HEK293 (cell line): ENCODE results near the gene BCL7C.
A peak's percentile ranks its signal among the peaks of the same experiment; 100 is the strongest.

Experiments used
- CTCF ChIA-PET: fragments of 350-600 bp; formaldehyde crosslinking; extraction: SDS; loops from one replicate; lab custom pipeline; 2021; ENCODE audit warnings: antibody characterized with exemption; lab: Yijun Ruan, JAX
- POLR2A ChIA-PET: fragments of 300-600 bp; formaldehyde crosslinking; extraction: SDS; loops from one replicate; lab custom pipeline; 2020; ENCODE audit warnings: antibody characterized with exemption, inconsistent platforms; lab: Yijun Ruan, JAX
- H3K27ac ChIP-seq: fragments of 200-500 bp; sonication (Bioruptor generic); 2 replicates; pipeline ENCODE4 v1.5.1; 2014; ENCODE audit warnings: low read depth, low read length, control low read depth, inconsistent platforms; ENCODE audit errors: extremely low read depth
- H3K36me3 ChIP-seq, 2 experiments: fragments of 200-500 bp in 1 of 2; sonication (Bioruptor generic) in 1 of 2; 1 replicate in 1 of 2; 2 replicates in 1 of 2; pipeline ENCODE4 v1.5.1; 2014 to 2017; ENCODE audit warnings: inconsistent platforms in 2 of 2, low read length in 2 of 2; ENCODE audit not compliant: control insufficient read depth in 2 of 2, insufficient read depth in 1 of 2
- H3K4me1 ChIP-seq: fragments of 200-500 bp; sonication (Bioruptor generic); 2 replicates; pipeline ENCODE4 v1.5.1; 2014; ENCODE audit warnings: mild to moderate bottlenecking, low read length, inconsistent platforms; ENCODE audit not compliant: control insufficient read depth, insufficient read depth
- H3K4me3 ChIP-seq: 2 replicates; pipeline ENCODE4 v1.5.1; 2011; ENCODE audit warnings: low read depth, mild to moderate bottlenecking, control low read depth, low read length, moderate library complexity
- H3K9me3 ChIP-seq: fragments of 200-500 bp; sonication (Bioruptor generic); 2 replicates; pipeline ENCODE4 v1.5.1; 2014; ENCODE audit warnings: low read depth, low read length, inconsistent platforms; ENCODE audit not compliant: control insufficient read depth, insufficient read depth
- REPIN1 ChIP-seq: fragments of 450-650 bp; formaldehyde crosslinking; IDR thresholded peaks from 2 replicates; pipeline ENCODE4 v1.5.1; 2017; ENCODE audit warnings: missing biosample characterization, missing genetic modification characterization, low read depth
- TRIM28 ChIP-seq: IDR thresholded peaks from 2 replicates; pipeline ENCODE4 v1.6.1; 2011; ENCODE audit warnings: low read length, control low read depth, borderline replicate concordance
- ZBTB20 ChIP-seq: fragments of 450-650 bp; formaldehyde crosslinking; IDR thresholded peaks from 2 replicates; pipeline ENCODE4 v1.5.1; 2016; ENCODE audit warnings: missing biosample characterization, missing genetic modification characterization
- ZFP37 ChIP-seq: fragments of 450-650 bp; formaldehyde crosslinking; IDR thresholded peaks from 2 replicates; pipeline ENCODE4 v1.5.1; 2016; ENCODE audit warnings: missing biosample characterization, missing genetic modification characterization
- ZIC2 ChIP-seq: fragments of 450-650 bp; formaldehyde crosslinking; IDR thresholded peaks from 2 replicates; pipeline ENCODE4 v1.5.1; 2016; ENCODE audit warnings: missing biosample characterization, missing genetic modification characterization
- ZNF560 ChIP-seq: fragments of 450-650 bp; formaldehyde crosslinking; IDR thresholded peaks from 2 replicates; pipeline ENCODE4 v1.5.1; 2017; ENCODE audit warnings: missing biosample characterization, missing genetic modification characterization, borderline replicate concordance
- ZNF571 ChIP-seq: fragments of 450-650 bp; formaldehyde crosslinking; IDR thresholded peaks from 2 replicates; pipeline ENCODE4 v1.5.0; 2017; ENCODE audit warnings: missing biosample characterization, missing genetic modification characterization
- ZNF585B ChIP-seq: fragments of 450-650 bp; formaldehyde crosslinking; IDR thresholded peaks from 2 replicates; pipeline ENCODE4 v1.5.1; 2016; ENCODE audit warnings: missing biosample characterization, missing genetic modification characterization
- ZNF596 ChIP-seq: fragments of 450-650 bp; IDR thresholded peaks from 2 replicates; pipeline ENCODE4 v1.5.0; 2018; ENCODE audit warnings: missing biosample characterization, mild to moderate bottlenecking, missing genetic modification characterization, moderate library complexity
- ZNF654 ChIP-seq: fragments of 450-650 bp; formaldehyde crosslinking; IDR thresholded peaks from 2 replicates; pipeline ENCODE4 v1.5.1; 2016; ENCODE audit warnings: low read depth, missing biosample characterization, missing genetic modification characterization
- ZNF76 ChIP-seq: fragments of 450-650 bp; formaldehyde crosslinking; IDR thresholded peaks from 2 replicates; pipeline ENCODE4; 2016; ENCODE audit warnings: low read depth, missing biosample characterization, missing genetic modification characterization, borderline replicate concordance
- ZSCAN30 ChIP-seq: fragments of 450-650 bp; IDR thresholded peaks from 2 replicates; pipeline ENCODE4 v1.5.1; 2018; ENCODE audit warnings: missing biosample characterization, mild to moderate bottlenecking, missing genetic modification characterization, moderate library complexity
- TF ChIP-seq, protein P1 (sequence below): fragments of 450-650 bp; formaldehyde crosslinking; IDR thresholded peaks from 2 replicates; pipeline ENCODE4 v1.5.1; 2016; ENCODE audit warnings: missing biosample characterization, missing genetic modification characterization, low read depth
- TF ChIP-seq, protein P2 (sequence below): fragments of 450-650 bp; formaldehyde crosslinking; IDR thresholded peaks from 2 replicates; pipeline ENCODE4 v1.5.0; 2017; ENCODE audit warnings: missing biosample characterization, missing genetic modification characterization, borderline replicate concordance
- TF ChIP-seq, protein P3 (sequence below): fragments of 450-650 bp; formaldehyde crosslinking; IDR thresholded peaks from 2 replicates; pipeline ENCODE4 v1.5.1; 2017; ENCODE audit warnings: missing biosample characterization, missing genetic modification characterization
- TF ChIP-seq, protein P4 (sequence below): fragments of 450-650 bp; formaldehyde crosslinking; IDR thresholded peaks from 2 replicates; pipeline ENCODE4 v1.5.1; 2017; ENCODE audit warnings: missing biosample characterization, missing genetic modification characterization
- TF ChIP-seq, protein P5 (sequence below): fragments of 450-650 bp; IDR thresholded peaks from 2 replicates; pipeline ENCODE4 v1.5.1; 2018; ENCODE audit warnings: missing biosample characterization, missing genetic modification characterization

BCL7C gene

DNA sequence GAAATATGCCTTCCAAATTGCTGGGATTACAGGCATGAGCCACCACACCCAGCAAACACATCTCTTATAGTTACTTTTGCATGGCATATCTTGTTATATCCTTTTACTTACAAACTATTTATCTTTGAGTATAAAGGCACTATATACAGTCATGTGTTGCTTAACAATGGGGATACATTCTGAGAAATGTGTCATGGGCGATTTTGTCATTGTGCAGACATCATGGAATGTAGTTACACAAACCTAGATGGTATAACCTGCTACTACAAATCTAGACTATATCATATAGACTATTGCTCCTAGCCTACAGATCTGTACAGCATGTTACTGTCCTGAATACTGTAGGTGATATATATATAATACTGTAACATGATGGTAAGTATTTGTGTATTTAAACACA, 43.6 kb downstream of the BCL7C start:
- H3K27ac ChIP-seq: no peak overlapping the region
- no peaks in the 10 kb centered on the region for H3K36me3 ChIP-seq
- no peaks in the 10 kb centered on the region for H3K4me1 ChIP-seq
- no peaks in the 10 kb centered on the region for H3K9me3 ChIP-seq
- H3K4me3 ChIP-seq: no peak overlapping the region
- ChIA-PET CTCF (interaction anchor here (0.7 kb wide), 1 partner anchor 95 kb away, joined by 3 read pairs; no protein-coding TSS in a partner anchor), POLR2A (interaction anchor here (0.6 kb wide), 1 partner anchor 735 kb away, joined by 3 read pairs; no protein-coding TSS in a partner anchor)
- TF ChIP-seq ZNF596 (tag by site-specific recombination): no peak
- no peak for TF ChIP-seq REPIN1 (tag by site-specific recombination)
- no peak for TF ChIP-seq ZNF571 (tag by site-specific recombination)
- TF ChIP-seq, protein P1, sequence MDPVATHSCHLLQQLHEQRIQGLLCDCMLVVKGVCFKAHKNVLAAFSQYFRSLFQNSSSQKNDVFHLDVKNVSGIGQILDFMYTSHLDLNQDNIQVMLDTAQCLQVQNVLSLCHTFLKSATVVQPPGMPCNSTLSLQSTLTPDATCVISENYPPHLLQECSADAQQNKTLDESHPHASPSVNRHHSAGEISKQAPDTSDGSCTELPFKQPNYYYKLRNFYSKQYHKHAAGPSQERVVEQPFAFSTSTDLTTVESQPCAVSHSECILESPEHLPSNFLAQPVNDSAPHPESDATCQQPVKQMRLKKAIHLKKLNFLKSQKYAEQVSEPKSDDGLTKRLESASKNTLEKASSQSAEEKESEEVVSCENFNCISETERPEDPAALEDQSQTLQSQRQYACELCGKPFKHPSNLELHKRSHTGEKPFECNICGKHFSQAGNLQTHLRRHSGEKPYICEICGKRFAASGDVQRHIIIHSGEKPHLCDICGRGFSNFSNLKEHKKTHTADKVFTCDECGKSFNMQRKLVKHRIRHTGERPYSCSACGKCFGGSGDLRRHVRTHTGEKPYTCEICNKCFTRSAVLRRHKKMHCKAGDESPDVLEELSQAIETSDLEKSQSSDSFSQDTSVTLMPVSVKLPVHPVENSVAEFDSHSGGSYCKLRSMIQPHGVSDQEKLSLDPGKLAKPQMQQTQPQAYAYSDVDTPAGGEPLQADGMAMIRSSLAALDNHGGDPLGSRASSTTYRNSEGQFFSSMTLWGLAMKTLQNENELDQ (tag by site-specific recombination): no peak
- TF ChIP-seq, protein P2, sequence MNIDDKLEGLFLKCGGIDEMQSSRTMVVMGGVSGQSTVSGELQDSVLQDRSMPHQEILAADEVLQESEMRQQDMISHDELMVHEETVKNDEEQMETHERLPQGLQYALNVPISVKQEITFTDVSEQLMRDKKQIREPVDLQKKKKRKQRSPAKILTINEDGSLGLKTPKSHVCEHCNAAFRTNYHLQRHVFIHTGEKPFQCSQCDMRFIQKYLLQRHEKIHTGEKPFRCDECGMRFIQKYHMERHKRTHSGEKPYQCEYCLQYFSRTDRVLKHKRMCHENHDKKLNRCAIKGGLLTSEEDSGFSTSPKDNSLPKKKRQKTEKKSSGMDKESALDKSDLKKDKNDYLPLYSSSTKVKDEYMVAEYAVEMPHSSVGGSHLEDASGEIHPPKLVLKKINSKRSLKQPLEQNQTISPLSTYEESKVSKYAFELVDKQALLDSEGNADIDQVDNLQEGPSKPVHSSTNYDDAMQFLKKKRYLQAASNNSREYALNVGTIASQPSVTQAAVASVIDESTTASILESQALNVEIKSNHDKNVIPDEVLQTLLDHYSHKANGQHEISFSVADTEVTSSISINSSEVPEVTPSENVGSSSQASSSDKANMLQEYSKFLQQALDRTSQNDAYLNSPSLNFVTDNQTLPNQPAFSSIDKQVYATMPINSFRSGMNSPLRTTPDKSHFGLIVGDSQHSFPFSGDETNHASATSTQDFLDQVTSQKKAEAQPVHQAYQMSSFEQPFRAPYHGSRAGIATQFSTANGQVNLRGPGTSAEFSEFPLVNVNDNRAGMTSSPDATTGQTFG (tag by site-specific recombination): no peak
- TF ChIP-seq ZSCAN30 (tag by site-specific recombination): no peak
- TF ChIP-seq ZNF654 (tag by site-specific recombination): no peak
- TF ChIP-seq ZNF585B (tag by site-specific recombination): no peak
- no peak for TF ChIP-seq ZBTB20 (tag by site-specific recombination)
- TF ChIP-seq ZFP37 (tag by site-specific recombination): no peak
- no peak for TF ChIP-seq ZNF76 (tag by site-specific recombination)
- TF ChIP-seq, protein P3, sequence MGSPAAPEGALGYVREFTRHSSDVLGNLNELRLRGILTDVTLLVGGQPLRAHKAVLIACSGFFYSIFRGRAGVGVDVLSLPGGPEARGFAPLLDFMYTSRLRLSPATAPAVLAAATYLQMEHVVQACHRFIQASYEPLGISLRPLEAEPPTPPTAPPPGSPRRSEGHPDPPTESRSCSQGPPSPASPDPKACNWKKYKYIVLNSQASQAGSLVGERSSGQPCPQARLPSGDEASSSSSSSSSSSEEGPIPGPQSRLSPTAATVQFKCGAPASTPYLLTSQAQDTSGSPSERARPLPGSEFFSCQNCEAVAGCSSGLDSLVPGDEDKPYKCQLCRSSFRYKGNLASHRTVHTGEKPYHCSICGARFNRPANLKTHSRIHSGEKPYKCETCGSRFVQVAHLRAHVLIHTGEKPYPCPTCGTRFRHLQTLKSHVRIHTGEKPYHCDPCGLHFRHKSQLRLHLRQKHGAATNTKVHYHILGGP (tag by site-specific recombination): no peak
- no peak for TF ChIP-seq ZNF560 (tag by site-specific recombination)
- TF ChIP-seq, protein P4, sequence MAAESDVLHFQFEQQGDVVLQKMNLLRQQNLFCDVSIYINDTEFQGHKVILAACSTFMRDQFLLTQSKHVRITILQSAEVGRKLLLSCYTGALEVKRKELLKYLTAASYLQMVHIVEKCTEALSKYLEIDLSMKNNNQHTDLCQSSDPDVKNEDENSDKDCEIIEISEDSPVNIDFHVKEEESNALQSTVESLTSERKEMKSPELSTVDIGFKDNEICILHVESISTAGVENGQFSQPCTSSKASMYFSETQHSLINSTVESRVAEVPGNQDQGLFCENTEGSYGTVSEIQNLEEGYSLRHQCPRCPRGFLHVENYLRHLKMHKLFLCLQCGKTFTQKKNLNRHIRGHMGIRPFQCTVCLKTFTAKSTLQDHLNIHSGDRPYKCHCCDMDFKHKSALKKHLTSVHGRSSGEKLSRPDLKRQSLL (tag by site-specific recombination): no peak
- TF ChIP-seq TRIM28: no peak
- TF ChIP-seq, all 188 proteins: peak for 0

DNA sequence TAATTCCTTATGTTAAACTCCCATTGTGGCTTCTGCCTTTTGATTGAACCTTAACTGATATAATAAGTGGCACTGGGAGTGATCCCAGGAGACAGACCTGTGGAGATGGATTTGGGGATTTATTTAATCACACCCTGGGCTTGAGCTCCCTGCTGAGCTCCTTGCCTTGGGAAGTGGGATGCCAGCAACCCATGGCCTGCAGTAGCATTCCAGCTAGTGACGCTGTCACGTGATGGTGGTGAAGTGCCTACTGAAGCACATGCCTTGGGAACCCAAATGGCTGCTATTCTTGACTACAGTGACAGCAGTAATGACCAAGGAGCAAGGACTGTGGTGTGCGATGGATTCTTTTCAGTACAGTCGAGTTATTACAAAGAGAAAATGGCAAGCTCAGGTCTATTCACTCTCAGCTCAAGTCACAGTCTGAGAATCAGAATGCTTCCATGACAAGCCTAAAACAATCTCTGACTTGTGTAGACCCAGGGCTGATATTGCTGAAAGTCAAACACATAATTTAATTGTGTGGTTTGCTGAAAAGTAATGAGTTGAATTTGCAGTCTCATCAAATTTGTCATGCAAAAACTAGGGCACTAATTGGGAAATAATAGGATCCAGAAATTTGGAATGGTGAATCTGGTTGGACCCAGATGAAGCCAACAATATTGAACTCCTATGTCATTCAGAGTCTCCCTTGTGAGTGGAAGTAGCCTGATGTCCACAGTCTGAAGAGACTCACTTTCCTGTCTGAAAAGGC, 47.1 kb downstream of the BCL7C start:
- no peaks in the 10 kb centered on the region for H3K4me1 ChIP-seq
- H3K9me3 ChIP-seq: no peaks in the 10 kb centered on the region
- H3K27ac ChIP-seq: no peak overlapping the region
- CTCF ChIA-PET: interaction anchor here (0.7 to 5.0 kb wide), 11 partner anchors 8 to 904 kb away, joined by 3 to 72 read pairs (median 5); no protein-coding TSS in a partner anchor
- POLR2A ChIA-PET: interaction anchor here (0.6 kb wide), 2 partner anchors 58 to 75 kb away, joined by 3 to 4 read pairs; no protein-coding TSS in a partner anchor
- H3K36me3 ChIP-seq: no peaks in the 10 kb centered on the region
- H3K4me3 ChIP-seq: no peak overlapping the region
- TF ChIP-seq, protein P5, sequence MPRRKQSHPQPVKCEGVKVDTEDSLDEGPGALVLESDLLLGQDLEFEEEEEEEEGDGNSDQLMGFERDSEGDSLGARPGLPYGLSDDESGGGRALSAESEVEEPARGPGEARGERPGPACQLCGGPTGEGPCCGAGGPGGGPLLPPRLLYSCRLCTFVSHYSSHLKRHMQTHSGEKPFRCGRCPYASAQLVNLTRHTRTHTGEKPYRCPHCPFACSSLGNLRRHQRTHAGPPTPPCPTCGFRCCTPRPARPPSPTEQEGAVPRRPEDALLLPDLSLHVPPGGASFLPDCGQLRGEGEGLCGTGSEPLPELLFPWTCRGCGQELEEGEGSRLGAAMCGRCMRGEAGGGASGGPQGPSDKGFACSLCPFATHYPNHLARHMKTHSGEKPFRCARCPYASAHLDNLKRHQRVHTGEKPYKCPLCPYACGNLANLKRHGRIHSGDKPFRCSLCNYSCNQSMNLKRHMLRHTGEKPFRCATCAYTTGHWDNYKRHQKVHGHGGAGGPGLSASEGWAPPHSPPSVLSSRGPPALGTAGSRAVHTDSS: no peak
- peak; percentile 15; the same call in 1 of the 2 replicates for TF ChIP-seq ZIC2 (tag by site-specific recombination)
